GM21717 (cell line): ENCODE data around the gene NFE2.
A peak's percentile ranks its signal among the peaks of the same experiment; 100 is the strongest.
"Not testable (repeated sequence)": the region's sequence is repeated elsewhere in the genome, so short reads cannot be mapped to it uniquely, and the experiment has no call there.

Source experiments
- ATAC-seq: cut with Tn5 transposase; IDR thresholded peaks from one replicate; pipeline ENCODE4 v1.9.1; 2021; ENCODE audit warnings: mild to moderate bottlenecking, moderate library complexity; ENCODE audit not compliant: unreplicated experiment

NFE2 gene

DNA sequence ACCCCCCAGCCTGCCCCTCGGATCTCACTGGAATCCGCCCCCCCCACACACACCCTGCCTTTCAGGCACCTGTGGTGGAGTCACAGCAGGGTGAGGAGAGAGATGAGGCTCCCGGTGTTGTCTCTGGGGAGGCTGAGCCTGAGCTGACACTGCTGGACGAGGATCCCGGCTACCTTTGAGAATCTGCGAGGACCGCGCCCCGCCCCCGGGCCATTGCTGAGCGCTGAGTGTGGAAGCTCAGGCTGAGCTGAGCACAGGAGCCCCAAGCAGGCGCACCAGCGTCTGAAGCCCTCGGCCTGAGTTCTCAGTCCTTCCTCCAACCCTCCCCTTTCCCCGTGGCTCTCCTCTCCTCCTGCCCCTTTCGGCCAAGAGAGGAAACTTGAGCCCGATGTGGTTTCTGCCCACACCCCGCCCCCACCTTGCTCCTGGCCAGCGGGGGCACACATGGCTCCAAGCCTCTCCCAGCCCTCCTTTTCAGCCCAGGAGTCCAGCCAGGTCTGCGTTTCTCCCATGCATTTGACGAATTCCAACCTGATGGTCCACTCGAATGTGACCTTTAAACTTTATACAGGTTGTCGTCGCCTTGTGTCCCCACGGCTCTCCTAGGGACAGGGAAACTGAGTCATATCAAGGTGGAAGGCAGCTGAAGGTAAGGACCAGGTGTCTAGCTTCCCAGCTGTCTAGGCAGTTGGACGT, at the start of gene NFE2:
Gene NFE2 (minus strand): TSS at position 284 of the 696 bp plus-strand sequence. CDS start 5,767 bp downstream, outside the sequence.
- ATAC-seq, result no peak

DNA sequence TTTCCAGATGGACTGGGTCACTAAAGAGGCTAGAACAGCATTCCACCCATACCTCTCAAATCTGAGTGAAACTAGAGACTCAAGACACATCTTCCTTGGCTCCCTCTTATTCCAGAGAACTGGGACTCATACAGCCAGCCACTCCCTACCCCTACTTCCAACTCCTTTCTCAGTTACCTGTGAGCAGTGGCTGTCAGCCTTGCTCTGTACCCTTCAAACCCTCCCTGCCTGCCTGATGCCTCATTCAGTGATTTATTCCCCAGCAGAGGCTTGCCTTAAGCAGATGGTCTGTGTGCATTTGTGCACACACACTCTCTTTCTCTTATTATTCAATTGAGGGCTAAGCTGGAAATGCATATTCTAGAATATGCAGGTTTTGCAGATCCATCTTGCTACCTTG, 48.9 kb upstream of the NFE2 start:
- no peak for ATAC-seq

DNA sequence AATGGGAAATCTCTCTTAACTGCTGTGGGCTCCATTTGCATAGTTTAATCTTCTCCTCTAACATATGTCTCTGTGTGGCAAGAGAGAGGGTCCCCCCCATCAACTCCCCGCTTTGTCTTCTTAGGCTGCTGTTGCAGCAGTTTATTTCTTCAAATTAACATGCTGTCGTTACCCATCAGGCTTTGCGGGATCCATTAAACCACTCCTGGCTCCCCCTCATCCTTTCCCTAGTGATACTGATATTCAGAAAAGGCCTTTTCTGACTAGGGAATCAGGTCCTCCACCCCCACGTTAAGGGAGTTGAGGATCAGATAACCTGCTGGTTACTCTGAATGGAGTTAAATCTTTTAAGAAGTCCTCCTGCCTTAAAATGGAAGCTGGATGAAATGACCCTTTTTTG, 48.2 kb upstream of the NFE2 start:
- no peak for ATAC-seq

- no peak for ATAC-seq
Measured at GRCh38 chr12:54341378-54342300, 40.8 kb upstream of the NFE2 start.

DNA sequence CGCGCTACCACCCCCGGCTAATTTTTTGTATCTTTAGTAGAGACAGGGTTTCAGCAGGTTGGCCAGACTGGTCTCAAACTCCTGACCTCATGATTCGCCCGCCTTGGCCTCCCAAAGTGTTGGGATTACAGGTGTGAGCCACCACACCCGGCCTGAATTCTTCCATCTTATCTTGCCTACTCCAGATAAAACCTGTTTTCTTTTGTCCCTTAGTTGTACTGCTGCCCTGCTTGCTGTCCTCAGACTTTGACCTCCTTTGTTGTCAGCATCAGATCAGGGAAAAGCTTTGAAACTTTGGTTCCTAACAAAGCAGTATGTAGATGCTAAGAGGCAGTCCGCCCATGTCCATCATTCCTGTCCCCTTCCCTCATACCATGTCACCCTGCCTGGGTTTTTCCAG, 40.0 kb upstream of the NFE2 start:
- no peak for ATAC-seq

DNA sequence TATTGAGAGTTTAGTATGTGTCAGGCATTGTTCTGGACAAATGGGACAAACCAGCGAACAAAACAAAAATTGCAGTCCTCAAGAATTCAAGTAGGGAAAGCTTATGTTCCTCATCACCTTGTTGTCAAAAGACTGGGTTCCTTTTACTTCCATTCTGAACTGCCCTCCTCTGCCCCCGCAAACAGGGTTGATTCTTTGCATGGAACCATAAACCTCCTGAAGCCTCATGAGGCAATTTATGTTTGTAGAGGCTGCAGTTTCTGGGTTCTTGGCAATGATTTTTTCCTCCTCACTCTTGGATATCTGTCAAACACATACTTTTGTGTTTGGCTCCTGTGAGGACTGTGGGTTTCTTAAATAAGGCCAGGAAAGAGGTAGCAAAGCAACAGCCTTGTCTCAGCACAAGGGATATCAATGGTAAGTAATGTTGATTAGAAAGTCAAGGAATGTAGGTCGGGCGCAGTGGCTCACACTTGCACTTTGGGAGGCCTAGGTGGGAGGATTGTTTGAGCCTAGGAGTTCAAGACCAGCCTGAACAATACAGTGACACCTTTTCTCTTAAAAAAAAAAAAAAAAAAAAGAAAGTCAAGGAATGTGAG, 38.0 kb upstream of the NFE2 start:
- no peak for ATAC-seq

GRCh38 chr12:54337854-54338650, 37.2 kb upstream of the NFE2 start:
- ATAC-seq, result no peak

DNA sequence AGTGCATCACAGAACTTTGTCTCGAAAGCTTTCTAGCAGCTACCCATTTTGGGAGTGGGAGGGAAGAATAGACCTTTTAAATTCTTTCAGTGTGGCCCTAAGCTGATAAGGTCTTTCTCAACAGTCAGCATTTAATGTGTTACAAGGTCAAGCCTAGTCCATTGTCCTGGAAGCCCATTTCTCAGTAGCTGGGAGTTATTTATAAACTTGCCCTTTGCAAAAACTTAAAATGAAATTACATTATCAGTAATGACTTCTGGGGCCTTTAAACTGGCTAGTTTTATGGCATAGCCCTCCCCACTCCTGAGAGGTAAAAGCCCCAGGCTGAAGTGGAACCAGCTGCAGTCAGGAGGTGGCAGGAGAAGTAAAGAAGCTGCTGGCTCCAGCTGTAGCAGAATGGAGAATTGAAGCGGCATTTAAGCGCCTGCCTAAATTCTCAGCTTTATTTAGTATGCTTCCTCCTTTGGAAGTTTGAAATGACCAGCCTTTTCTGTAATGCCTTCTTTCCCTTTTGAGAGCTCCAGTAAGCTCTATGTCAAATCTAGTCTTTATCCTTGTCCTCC, 36.5 kb upstream of the NFE2 start:
- no peak for ATAC-seq

GRCh38 chr12:54333420-54334034, 32.7 kb upstream of the NFE2 start:
- no peak for ATAC-seq

DNA sequence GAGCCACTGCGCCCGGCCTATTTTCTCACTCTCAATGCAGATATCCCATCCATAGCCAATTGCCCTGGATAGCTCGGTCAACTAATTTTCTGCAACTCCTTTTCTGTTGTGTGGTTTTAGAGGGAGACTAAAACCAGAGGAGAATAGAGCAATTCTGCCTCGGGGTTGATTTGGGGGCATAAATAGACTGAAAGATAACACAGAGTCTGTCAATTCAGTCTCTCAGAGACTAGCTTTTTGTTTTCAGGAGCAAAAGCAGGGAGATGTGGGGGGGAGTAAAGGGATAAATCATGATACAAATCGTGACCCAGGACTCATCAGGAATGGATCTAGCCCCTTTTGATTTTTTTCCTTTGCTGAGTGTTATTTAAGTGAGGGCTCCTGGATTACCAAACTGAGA, 30.6 kb upstream of the NFE2 start:
- no peak for ATAC-seq

DNA sequence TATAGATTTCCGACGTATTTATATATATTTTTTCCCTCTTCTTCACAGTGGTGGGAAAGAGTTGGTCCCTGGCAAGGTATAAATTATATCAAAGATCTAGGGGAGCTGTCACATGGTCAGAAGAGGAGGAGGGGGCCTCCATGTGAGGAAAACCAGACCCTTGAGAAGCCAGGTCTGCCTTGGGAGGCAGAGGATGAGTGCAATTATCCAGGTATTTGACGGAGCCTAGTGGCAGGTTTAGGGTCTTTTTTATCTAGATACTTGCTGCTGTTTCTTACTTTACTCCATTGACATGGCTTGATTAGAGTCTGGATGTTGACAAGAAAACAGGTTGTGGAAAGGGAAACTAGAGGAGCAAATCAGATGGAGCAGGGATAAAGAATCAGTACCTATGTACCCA, 29.6 kb upstream of the NFE2 start:
- ATAC-seq, result no peak

GRCh38 chr12:54329759-54330158, 28.9 kb upstream of the NFE2 start:
- no peak for ATAC-seq

- no peak for ATAC-seq
Measured at GRCh38 chr12:54328595-54329337, 28.0 kb upstream of the NFE2 start.

- ATAC-seq, result not testable (repeated sequence)
Measured at GRCh38 chr12:54325442-54326109, 24.8 kb upstream of the NFE2 start.

GRCh38 chr12:54324617-54325441, 24.0 kb upstream of the NFE2 start, which contains the start of gene COPZ1:
TSS of gene COPZ1 (plus strand) at chr12:54325131. CDS start at chr12:54325164, 33 bp downstream.
- ATAC-seq, result peak; percentile 98

GRCh38 chr12:54321363-54321762, 20.5 kb upstream of the NFE2 start:
- ATAC-seq, result no peak

DNA sequence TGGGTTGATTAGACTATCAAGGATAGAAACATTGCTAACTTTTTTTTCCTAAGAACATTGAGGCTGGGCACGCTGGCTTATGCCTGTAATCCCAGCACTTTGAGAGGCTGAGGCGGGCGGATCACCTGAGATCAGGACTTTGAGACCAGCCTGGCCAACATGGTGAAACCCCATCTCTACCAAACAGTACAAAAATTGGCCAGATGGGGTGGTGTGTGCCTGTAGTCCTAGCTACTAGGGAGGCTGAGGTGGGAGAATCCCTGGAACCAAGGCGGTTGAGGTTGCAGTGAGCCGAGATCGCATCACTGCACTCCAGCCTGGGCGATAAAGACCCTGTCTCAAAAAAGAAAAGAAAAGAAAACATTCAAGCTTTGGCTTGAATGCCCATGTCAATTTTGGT, 11.5 kb upstream of the NFE2 start:
- not testable (repeated sequence) for ATAC-seq

DNA sequence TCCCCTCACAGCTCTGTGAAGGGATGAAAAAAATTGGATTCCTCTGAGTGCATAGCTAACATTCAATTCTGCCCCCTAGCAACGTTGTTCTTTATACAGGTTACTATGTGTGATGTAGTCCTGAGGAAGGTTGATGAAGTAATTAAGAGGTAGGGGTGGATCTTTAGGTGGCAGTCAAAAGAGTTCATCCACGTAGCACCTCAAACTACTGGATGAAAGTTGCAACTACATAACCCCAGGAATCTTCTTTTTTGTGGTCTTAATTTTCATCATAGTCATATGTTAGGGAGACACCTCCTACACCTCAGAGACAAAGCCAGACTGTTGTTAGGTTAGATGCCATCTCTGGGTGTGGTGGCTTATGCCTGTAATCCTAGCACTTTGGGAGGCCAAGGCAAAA, 10.2 kb upstream of the NFE2 start:
- no peak for ATAC-seq
